IPS-18a (cell line): Measurements from ENCODE around the gene CCDC40.

ENCODE experiments used
- H3K27ac ChIP-seq: one replicate; pipeline ENCODE4 v1.5.1; 2013; ENCODE audit warnings: low read length
- H3K27me3 ChIP-seq: one replicate; pipeline ENCODE4 v1.6.1; 2013; ENCODE audit warnings: mild to moderate bottlenecking, low read length; ENCODE audit not compliant: control insufficient read depth, insufficient read depth
- H3K36me3 ChIP-seq: one replicate; pipeline ENCODE4 v1.6.1; 2013; ENCODE audit warnings: low read depth, low read length; ENCODE audit not compliant: control insufficient read depth
- H3K4me1 ChIP-seq: one replicate; pipeline ENCODE4 v1.6.1; 2013; ENCODE audit warnings: low read depth, low read length; ENCODE audit not compliant: control insufficient read depth
- H3K4me3 ChIP-seq: one replicate; pipeline ENCODE4 v1.5.1; 2013; ENCODE audit warnings: low read length
- H3K9ac ChIP-seq: one replicate; pipeline ENCODE4 v1.6.1; 2013; ENCODE audit warnings: mild to moderate bottlenecking, low read length, moderate library complexity
- H3K9me3 ChIP-seq: one replicate; pipeline ENCODE4 v1.6.1; 2013; ENCODE audit warnings: low read depth, low read length; ENCODE audit not compliant: control insufficient read depth

Gene CCDC40

DNA sequence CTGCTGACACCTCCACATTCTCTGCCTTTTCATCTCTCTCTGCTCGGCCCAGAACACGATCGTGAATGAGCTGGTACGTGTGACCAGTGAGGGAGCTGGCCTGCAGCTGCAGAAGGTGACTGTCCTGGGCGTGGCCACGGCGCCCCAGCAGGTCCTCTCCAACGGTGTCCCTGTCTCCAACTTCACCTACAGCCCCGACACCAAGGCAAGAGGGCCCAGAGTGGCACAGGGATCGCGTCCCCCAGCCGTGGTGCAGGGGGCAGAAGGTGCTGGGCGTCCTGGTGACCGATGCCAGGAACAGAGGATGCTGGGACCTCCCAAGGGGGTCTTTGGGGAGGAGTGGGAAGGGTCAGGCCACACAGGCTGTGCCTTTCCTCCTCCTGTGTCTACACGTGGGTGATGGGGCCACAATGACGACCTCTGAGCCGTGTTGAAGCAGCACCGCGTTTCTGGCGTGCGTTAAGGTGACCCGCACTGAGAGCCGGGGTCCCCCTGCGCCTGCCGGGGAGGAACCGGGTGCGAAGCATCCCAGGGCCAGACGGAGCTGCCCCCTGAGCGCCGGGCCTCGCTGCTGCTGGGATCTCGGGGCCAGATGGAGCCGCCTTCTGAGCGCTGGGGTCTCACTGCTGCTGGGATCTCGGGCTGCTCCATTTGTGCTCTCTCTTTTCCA lies 82.3 kb downstream of the CCDC40 start:
- Histone ChIP-seq H3K36me3 (no peaks in the 10 kb centered on the region), H3K9me3 (no peaks in the 10 kb centered on the region), H3K9ac (no peak overlapping the region), H3K27me3 (no peaks in the 10 kb centered on the region), H3K4me1 (peaks cover under 1% of the 10 kb centered on the region), H3K27ac (no peak overlapping the region), H3K4me3 (no peak overlapping the region)

DNA sequence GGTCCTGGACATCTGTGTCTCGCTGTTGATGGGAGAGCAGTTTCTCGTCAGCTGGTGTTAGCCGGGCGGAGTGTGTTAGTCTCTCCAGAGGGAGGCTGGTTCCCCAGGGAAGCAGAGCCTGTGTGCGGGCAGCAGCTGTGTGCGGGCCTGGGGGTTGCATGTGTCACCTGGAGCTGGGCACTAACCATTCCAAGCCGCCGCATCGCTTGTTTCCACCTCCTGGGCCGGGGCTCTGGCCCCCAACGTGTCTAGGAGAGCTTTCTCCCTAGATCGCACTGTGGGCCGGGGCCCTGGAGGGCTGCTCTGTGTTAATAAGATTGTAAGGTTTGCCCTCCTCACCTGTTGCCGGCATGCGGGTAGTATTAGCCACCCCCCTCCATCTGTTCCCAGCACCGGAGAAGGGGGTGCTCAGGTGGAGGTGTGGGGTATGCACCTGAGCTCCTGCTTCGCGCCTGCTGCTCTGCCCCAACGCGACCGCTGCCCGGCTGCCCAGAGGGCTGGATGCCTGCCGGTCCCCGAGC lies 82.9 kb downstream of the CCDC40 start:
- Histone ChIP-seq H3K27me3 (no peaks in the 10 kb centered on the region), H3K27ac (no peak overlapping the region), H3K9me3 (no peaks in the 10 kb centered on the region), H3K4me3 (no peak overlapping the region), H3K4me1 (peaks cover 7% of the 10 kb centered on the region), H3K9ac (no peak overlapping the region), H3K36me3 (no peaks in the 10 kb centered on the region)

DNA sequence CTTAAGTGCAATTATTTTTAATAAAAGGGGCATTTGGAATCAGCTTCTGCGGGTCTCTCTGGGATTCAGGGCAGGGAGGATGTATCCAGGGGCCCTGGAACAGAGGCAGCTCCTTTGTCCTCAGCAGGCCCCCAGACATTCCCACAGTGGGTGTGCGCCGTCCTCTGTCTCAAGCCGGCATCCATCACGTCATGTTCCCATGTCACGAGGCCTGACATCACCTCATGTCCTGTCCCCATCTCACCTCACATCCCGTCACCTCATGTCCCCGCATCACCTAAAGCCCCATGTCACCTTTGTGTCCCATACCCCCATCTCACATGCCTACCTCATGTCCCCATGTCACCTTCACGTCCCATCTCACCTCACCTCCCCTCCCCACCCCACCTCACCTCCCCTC lies 83.4 kb downstream of the CCDC40 start:
- H3K27me3 ChIP-seq, result no peaks in the 10 kb centered on the region
- H3K4me3 ChIP-seq, result no peak overlapping the region
- H3K36me3 ChIP-seq, result no peaks in the 10 kb centered on the region
- no peaks in the 10 kb centered on the region for H3K9me3 ChIP-seq
- peaks cover 12% of the 10 kb centered on the region for H3K4me1 ChIP-seq
- no peak overlapping the region for H3K27ac ChIP-seq
- H3K9ac ChIP-seq, result no peak overlapping the region

DNA sequence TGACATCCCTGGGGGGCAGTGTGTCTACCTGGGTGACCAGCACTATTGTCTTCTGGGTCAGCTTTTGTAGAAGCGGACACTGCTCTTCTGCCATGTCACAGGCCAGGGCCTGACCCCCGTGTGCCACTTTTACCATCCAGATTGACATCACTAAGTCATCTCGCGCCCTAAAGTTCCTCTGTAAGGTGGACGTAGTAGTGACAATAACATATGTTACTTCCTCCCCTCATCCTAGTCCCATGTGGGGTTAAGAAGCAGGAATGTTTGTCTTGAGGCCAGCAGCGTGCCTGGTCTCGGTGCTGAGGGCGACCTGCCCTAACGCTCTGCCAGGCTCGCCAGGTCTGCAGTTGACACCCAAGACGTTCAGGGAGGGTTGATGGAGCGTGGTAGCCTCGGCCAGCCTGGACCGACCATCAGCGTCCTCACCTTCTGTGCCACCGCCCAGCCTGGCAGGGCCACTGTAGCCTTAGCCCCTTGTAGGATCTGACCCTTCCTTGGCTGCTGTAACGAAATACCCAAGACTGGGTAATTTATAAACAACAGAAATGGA lies 85.7 kb downstream of the CCDC40 start:
- Histone ChIP-seq H3K27ac (no peak overlapping the region), H3K36me3 (no peaks in the 10 kb centered on the region), H3K9me3 (no peaks in the 10 kb centered on the region), H3K27me3 (no peaks in the 10 kb centered on the region), H3K4me3 (no peak overlapping the region), H3K4me1 (peaks cover 13% of the 10 kb centered on the region), H3K9ac (no peak overlapping the region)

DNA sequence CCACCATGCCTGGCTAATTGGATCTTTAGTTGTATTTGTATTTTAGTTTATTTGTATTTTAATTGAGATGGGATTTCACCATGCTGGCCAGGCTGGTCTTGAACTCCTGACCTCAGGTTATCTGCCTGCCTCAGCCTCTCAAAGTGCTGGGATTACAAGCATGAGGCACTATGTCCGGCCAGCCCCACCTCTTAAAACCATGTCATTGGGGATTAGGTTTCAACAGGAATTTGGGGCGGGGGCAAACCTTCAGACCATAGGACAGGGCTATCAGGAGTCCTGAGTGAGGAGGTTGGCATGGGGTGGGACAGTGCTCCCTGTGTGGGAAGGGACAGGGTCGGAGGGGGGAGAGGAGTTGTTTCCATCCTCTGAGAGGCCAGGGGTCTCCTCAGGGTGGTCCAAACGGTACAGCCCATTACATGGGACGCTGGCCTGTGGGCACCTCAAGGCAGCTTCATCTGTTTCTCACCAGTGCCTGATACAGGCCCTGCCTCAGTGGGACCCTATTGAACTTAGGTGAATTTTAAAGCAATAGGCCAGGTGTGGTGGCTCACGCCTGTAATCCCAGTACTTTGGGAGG lies 86.6 kb downstream of the CCDC40 start:
- Histone ChIP-seq H3K4me3 (no peak overlapping the region), H3K36me3 (no peaks in the 10 kb centered on the region), H3K4me1 (peaks cover 13% of the 10 kb centered on the region), H3K9ac (no peak overlapping the region), H3K27ac (no peak overlapping the region), H3K9me3 (no peaks in the 10 kb centered on the region), H3K27me3 (no peaks in the 10 kb centered on the region)

DNA sequence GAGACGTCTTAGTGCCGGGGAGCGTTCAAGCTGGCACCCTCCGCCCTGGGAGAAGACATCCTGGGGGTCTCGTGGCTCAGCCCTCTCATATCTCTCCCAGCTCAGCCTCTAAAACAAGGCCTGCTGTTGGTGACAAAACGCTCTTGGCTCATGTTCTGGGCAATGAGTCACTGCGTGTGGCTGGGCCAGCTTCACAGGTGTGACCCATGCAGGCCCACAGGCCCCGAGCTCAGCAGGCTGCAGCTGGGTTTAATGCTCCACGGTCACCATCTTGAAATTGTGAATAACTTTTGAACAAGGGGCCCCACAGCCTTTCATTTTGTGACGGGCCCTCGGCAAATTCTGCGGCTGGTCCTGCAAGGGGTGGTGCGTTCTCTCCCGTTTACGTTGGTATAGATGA lies 87.3 kb downstream of the CCDC40 start:
- Histone ChIP-seq H3K4me3 (peak overlapping the region; percentile 22), H3K36me3 (no peaks in the 10 kb centered on the region), H3K27me3 (no peaks in the 10 kb centered on the region), H3K4me1 (peaks cover 16% of the 10 kb centered on the region), H3K9ac (peak overlapping the region; percentile 38), H3K27ac (peak overlapping the region; percentile 47), H3K9me3 (no peaks in the 10 kb centered on the region)

DNA sequence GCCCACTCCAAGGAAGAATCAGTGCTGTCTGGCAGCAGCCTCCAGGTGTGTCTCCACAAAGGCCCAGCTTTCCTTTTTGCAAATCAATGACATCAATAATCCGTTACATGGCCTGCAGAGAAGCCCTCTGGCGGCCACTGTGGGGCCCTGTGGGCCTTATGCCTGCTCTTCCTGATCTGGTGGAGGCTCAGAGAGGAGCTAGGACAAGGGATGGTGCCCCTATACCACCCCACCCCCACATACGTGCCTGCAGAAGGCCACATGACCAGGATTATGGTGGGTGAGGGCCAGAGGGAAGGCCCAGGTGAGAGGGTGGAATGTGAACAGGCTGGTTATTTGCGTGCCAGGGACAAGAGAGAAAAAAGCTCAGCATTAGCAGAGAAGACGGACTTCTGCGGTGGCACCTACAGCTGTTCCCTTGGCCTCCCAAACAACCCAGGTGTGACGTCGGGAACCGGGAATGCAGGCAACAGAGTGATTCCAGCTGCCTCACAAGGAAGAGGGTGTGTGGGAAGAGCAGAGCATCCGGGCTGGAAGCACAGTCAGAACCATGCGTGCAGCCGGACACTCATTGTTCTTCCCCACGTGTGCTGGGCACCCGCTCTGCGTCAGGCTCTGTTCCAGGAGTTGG lies 88.0 kb downstream of the CCDC40 start:
- Histone ChIP-seq H3K36me3 (no peaks in the 10 kb centered on the region), H3K9me3 (no peaks in the 10 kb centered on the region), H3K27me3 (no peaks in the 10 kb centered on the region), H3K4me1 (peaks cover 20% of the 10 kb centered on the region), H3K27ac (no peak overlapping the region), H3K9ac (no peak overlapping the region), H3K4me3 (peak overlapping the region; percentile 22)

DNA sequence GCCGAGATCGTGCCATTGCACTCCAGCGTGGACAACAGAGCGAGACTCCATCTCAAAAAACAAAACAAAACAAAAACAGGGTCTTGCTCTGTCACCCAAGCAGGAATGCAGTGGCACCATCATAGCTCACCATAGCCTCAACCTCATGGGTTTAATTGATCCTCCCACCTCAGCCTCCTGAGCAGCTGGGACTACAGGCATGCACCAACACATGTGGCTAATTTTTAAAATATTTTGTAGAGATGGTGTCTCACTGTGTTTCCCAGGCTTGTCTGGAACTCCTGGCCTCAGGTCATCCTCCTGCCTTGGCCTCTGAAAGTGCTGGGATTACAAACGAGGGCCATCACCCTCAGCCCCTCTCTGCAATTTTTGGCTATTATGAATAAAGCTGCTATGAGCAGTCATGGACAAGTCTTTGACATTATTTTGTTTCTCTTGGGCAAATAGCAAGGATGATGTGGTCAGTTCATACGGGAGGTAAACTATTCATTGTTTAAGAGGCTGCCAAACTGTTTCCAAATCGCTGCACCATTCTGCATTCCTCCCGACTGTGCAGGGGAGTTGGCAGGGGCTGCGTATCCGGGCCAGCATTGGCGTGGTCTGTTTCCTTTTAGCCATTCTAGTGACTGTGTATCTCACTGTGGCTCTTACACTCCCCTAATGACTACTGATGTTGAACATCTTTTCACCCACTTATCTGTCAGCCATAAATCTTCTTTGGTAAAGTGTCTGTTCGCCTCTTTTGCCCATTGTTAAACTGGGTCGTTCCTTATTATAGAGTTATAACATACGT lies 89.4 kb downstream of the CCDC40 start:
- no peaks in the 10 kb centered on the region for H3K9me3 ChIP-seq
- no peak overlapping the region for H3K9ac ChIP-seq
- no peak overlapping the region for H3K4me3 ChIP-seq
- H3K4me1 ChIP-seq, result peaks cover 23% of the 10 kb centered on the region
- no peaks in the 10 kb centered on the region for H3K36me3 ChIP-seq
- H3K27ac ChIP-seq, result no peak overlapping the region
- no peaks in the 10 kb centered on the region for H3K27me3 ChIP-seq

DNA sequence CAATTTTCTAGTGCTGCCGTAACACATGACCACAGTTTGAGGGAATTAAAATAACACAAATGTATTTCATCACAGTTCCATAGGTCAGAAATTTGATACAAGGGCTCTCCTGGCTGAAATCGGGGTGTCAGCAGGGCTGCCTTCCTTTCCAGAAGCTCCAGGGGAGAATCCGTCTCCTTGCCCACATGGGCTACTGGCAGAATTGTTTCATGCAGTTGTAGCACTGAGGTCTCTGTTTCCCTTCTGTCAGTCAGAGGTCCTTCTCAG lies 89.9 kb downstream of the CCDC40 start:
- no peaks in the 10 kb centered on the region for H3K36me3 ChIP-seq
- H3K4me3 ChIP-seq, result no peak overlapping the region
- no peak overlapping the region for H3K9ac ChIP-seq
- no peak overlapping the region for H3K27ac ChIP-seq
- no peaks in the 10 kb centered on the region for H3K9me3 ChIP-seq
- H3K27me3 ChIP-seq, result no peaks in the 10 kb centered on the region
- H3K4me1 ChIP-seq, result peaks cover 23% of the 10 kb centered on the region

DNA sequence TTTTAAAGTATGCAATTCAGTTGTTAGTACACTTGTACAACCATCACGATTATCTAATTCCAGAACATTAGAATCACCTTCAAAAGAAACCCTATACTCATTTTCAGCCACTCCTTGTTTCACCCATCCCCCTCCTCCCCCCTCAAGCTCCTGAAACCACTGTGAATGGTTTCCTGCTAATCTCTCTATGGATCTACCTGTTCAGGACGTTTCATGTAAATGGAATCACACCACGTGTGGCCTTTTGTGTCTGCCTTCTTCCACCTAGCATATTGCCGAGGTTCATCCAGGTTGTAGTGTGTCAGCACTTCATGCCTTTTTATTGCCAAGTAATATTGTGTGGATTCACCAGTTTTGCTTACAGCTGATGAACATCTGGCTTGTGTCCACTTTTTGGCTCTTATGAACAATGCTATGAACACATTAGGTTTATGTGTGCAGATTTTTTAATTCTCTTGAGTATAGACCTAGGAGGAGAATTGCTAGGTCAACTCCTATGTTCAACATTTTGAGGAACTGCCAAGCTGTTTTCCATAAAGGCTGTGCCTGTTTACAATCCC lies 92.6 kb downstream of the CCDC40 start:
- Histone ChIP-seq H3K4me1 (peaks cover 19% of the 10 kb centered on the region), H3K27ac (no peak overlapping the region), H3K36me3 (peaks cover 16% of the 10 kb centered on the region), H3K9ac (no peak overlapping the region), H3K4me3 (no peak overlapping the region), H3K27me3 (no peaks in the 10 kb centered on the region), H3K9me3 (no peaks in the 10 kb centered on the region)

DNA sequence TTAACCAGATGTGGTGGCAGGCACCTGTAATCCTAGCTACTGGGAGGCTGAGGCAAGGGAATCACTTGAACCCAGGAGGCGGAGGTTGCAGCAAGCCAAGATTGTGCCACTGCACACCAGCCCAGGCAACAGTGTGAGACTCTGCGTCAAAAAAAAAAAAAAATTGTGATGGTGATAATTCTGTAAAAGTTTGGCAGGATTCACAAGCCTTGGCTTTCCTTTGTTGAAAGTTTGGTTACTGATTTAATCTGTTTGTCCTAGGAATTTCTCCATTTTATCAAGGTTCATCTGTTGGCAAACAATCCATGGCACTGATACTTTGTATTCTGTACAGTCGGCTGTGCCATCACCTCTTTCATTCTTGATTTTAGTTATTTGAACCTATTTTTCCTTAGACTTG lies 94.5 kb downstream of the CCDC40 start:
- H3K27me3 ChIP-seq, result no peaks in the 10 kb centered on the region
- H3K36me3 ChIP-seq, result peaks cover 35% of the 10 kb centered on the region
- H3K4me3 ChIP-seq, result no peak overlapping the region
- H3K9me3 ChIP-seq, result no peaks in the 10 kb centered on the region
- H3K4me1 ChIP-seq, result peaks cover 10% of the 10 kb centered on the region
- H3K27ac ChIP-seq, result no peak overlapping the region
- H3K9ac ChIP-seq, result no peak overlapping the region
